ENCODE results near the gene ATF1. TPM values are rescaled to one million over a fixed set of nuclear protein-coding genes. Genes with fewer than 3 reads are reported as not detected.
"Not testable (repeated sequence)": the region's sequence is repeated elsewhere in the genome, so short reads cannot be mapped to it uniquely, and the experiment has no call there.

ATF1 gene
- total and polyA plus RNA-seq, 12 donors: 4.2 to 31.9 (median 23.9) TPM

GRCh38 chr12:50865266-50865665 lies 101.4 kb downstream of the ATF1 start:
- 81 to 84% methylated on average over 3 of the region's 3 CpGs for WGBS, 2 donors
- H3K36me3 ChIP-seq: no peaks in the 10 kb centered on the region
- no peaks in the 10 kb centered on the region for H3K27me3 ChIP-seq
- DNase-seq (no peak), ATAC-seq (no peak)
- H3K27ac ChIP-seq: no peak overlapping the region
- intact Hi-C loops (cut with DNase I): no loop called here
- TF ChIP-seq CTCF (IDR thresholded peaks at IDR 0.05): no peak
- peaks cover 0 to 20% (median 6%) of the 10 kb centered on the region in 11 donors for H3K9me3 ChIP-seq
- no peak overlapping the region for H3K4me3 ChIP-seq
- H3K4me1 ChIP-seq: no peaks in the 10 kb centered on the region

- peaks cover 0 to 28% (median 6%) of the 10 kb centered on the region in 11 donors for H3K9me3 ChIP-seq
- H3K4me1 ChIP-seq; H3K36me3 ChIP-seq; H3K4me3 ChIP-seq; DNase-seq; H3K27ac ChIP-seq; intact Hi-C loops (cut with DNase I); H3K27me3 ChIP-seq; ATAC-seq: not testable (repeated sequence)
- WGBS, 2 donors: 54 to 55% methylated on average over 2 of the region's 2 CpGs
Measured at GRCh38 chr12:50868881-50869280, 105.0 kb downstream of the ATF1 start.

Other genes with a start within 250 kb of the ATF1 start
- gene TMPRSS12, start 78.8 kb downstream of the ATF1 start, total RNA-seq: not detected
- gene TMPRSS12, start 78.8 kb downstream of the ATF1 start, polyA plus RNA-seq: not detected
- gene HIGD1C, start 188.4 kb downstream of the ATF1 start, total RNA-seq: not detected
- not detected for gene HIGD1C, start 188.4 kb downstream of the ATF1 start, polyA plus RNA-seq

Data from heart right ventricle (tissue), 16 donors.